B cell (primary cell): ENCODE measurements around the gene ADA. TPM values are rescaled to one million over a fixed set of nuclear protein-coding genes. Genes with fewer than 3 reads are reported as not detected.
A peak's percentile ranks its signal among the peaks of the same experiment; 100 is the strongest.

Experiments
- ATAC-seq: fragments of 200-7000 bp; cut with Tn5 transposase; one replicate; pipeline ENCODE4 v1.10.0; 2021; ENCODE audit warnings: low read depth, mild to moderate bottlenecking, moderate number of reproducible peaks, moderate library complexity
- CTCF ChIA-PET: fragments of 350-600 bp; sonication (Branson Sonifier 250); formaldehyde crosslinking; loops from one replicate; lab custom pipeline; 2021; ENCODE audit warnings: antibody characterized with exemption, inconsistent platforms; lab: Charles Lee
- POLR2A ChIA-PET: fragments of 350-600 bp; sonication (Branson Sonifier 250); formaldehyde crosslinking; loops from one replicate; lab custom pipeline; 2021; ENCODE audit warnings: antibody characterized with exemption; lab: Charles Lee
- DNase-seq: peaks from one replicate; pipeline ENCODE4 v3.0.0; 2013
- H2AFZ ChIP-seq: 2 replicates; pipeline ENCODE4 v1.6.1; 2012; ENCODE audit warnings: mild to moderate bottlenecking, low read depth, low read length; ENCODE audit not compliant: insufficient read depth, poor library complexity, severe bottlenecking
- H3K27ac ChIP-seq, 2 donors: 1 replicate in 1 of 2; 2 replicates in 1 of 2; pipeline ENCODE4 v1.5.1; 2012 to 2013; ENCODE audit warnings: low read length in 2 of 2, mild to moderate bottlenecking in 2 of 2, moderate library complexity in 1 of 2
- H3K27me3 ChIP-seq, 4 experiments: fragments of 200-600 bp in 1 of 4; sonication (generic) in 1 of 4; replicated peaks in 1 of 4; 1 replicate in 2 of 4; 2 replicates in 2 of 4; pipeline versions ENCODE4 v1.6.1 to v1.7.0; 2013 to 2016; ENCODE audit warnings: low read length in 3 of 4, mild to moderate bottlenecking in 2 of 4, mixed read lengths in 1 of 4, moderate library complexity in 1 of 4; ENCODE audit not compliant: insufficient read depth in 4 of 4, control insufficient read depth in 3 of 4; ENCODE audit errors: control extremely low read depth in 1 of 4
- H3K36me3 ChIP-seq, 2 experiments: replicated peaks in 1 of 2; 1 replicate in 1 of 2; 2 replicates in 1 of 2; pipeline versions ENCODE4 v1.6.1 to v1.7.1; 2013; ENCODE audit warnings: low read length in 1 of 2; ENCODE audit not compliant: insufficient read depth in 2 of 2, control insufficient read depth in 1 of 2; ENCODE audit errors: control extremely low read depth in 1 of 2, extremely low read depth in 1 of 2
- H3K4me1 ChIP-seq, 2 donors: fragments of 200-600 bp in 1 of 2; sonication (generic) in 1 of 2; 1 replicate in 1 of 2; 2 replicates in 1 of 2; pipeline versions ENCODE4 v1.5.1 to v1.6.1; 2013 to 2017; ENCODE audit warnings: low read length in 2 of 2; ENCODE audit not compliant: control insufficient read depth in 2 of 2, insufficient read depth in 2 of 2
- H3K4me2 ChIP-seq: replicated peaks from 2 replicates; pipeline ENCODE3; 2012; ENCODE audit warnings: mild to moderate bottlenecking, low read depth, low read length; ENCODE audit not compliant: poor library complexity, severe bottlenecking
- H3K4me3 ChIP-seq, 5 experiments: fragments of 200-600 bp in 1 of 5; sonication (generic) in 1 of 5; 1 replicate in 3 of 5; 2 replicates in 2 of 5; pipeline versions ENCODE4 v1.5.1 to v1.7.0; 2011 to 2016; ENCODE audit warnings: low read length in 4 of 5, mild to moderate bottlenecking in 4 of 5, low read depth in 2 of 5, control low read depth in 1 of 5, moderate library complexity in 1 of 5; ENCODE audit not compliant: insufficient read depth in 1 of 5; ENCODE audit errors: control extremely low read depth in 1 of 5, extremely low read depth in 1 of 5
- H3K79me2 ChIP-seq: fragments of 200-600 bp; sonication (generic); one replicate; pipeline ENCODE4 v1.6.0; 2016; ENCODE audit warnings: low read length; ENCODE audit not compliant: control insufficient read depth, insufficient read depth
- H3K9ac ChIP-seq: fragments of 200-600 bp; sonication (generic); 2 replicates; pipeline ENCODE4 v1.6.1; 2017; ENCODE audit warnings: mild to moderate bottlenecking, low read length, moderate library complexity
- H3K9me3 ChIP-seq, 3 donors: one replicate each; pipeline versions ENCODE4 v1.6.1 to v1.7.1; 2013; ENCODE audit warnings: low read length in 2 of 3; ENCODE audit not compliant: control insufficient read depth in 2 of 3, insufficient read depth in 1 of 3; ENCODE audit errors: control extremely low read depth in 1 of 3
- H4K20me1 ChIP-seq: 2 replicates; pipeline ENCODE4 v1.6.0; 2012; ENCODE audit warnings: mild to moderate bottlenecking, low read length; ENCODE audit not compliant: insufficient read depth, control insufficient read depth, poor library complexity, severe bottlenecking
- H3K27ac Mint-ChIP-seq: one replicate; pipeline ENCODE4 v1.8.0; 2021; ENCODE audit warnings: mixed read lengths
- H3K27me3 Mint-ChIP-seq: one replicate; pipeline ENCODE4 v1.8.0; 2021; ENCODE audit warnings: mixed read lengths
- H3K4me1 Mint-ChIP-seq: one replicate; pipeline ENCODE4 v1.8.0; 2021; ENCODE audit warnings: mixed read lengths
- H3K4me3 Mint-ChIP-seq: one replicate; pipeline ENCODE4 v1.8.0; 2021; ENCODE audit warnings: mixed read lengths
- H3K9me3 Mint-ChIP-seq: one replicate; pipeline ENCODE4 v1.8.0; 2022; ENCODE audit warnings: mixed read lengths; ENCODE audit not compliant: insufficient read depth
- EZH2 ChIP-seq: IDR thresholded peaks from 2 replicates; pipeline ENCODE4 v1.6.1; 2012; ENCODE audit warnings: borderline replicate concordance, low read depth, mild to moderate bottlenecking, moderate library complexity, low read length; ENCODE audit not compliant: insufficient read depth, poor library complexity, severe bottlenecking
- WGBS: methylation state at CpG from one replicate; pipeline ENCODE4 v1.1.5; 2013; ENCODE audit warnings: missing lambda C conversion rate; ENCODE audit not compliant: insufficient coverage; 5-methylcytosine and 5-hydroxymethylcytosine counted together
- intact Hi-C: fragments of 100-400 bp; cut with micrococcal nuclease; formaldehyde crosslinking; loops from one replicate; pipeline ENCODE4 v1.10.0; 2022
- polyA plus RNA-seq: library from polyadenylated mRNA; depleted of rRNA; stranded (reverse); fragments of >200 nt; gene quantifications from 2 replicates; pipeline ENCODE4 v1.2.3, GENCODE V29; 2012
- total RNA-seq, 2 donors: library from RNA; stranded (reverse); fragments of 120-200 nt in 1 of 2; gene quantifications; 1 replicate in 1 of 2; 2 replicates in 1 of 2; pipeline versions ENCODE4 v1.2.3 to v1.2.4, GENCODE V29; 2013 to 2022
- TF ChIP-seq, protein P1 (sequence below): fragments of 200-600 bp; IDR thresholded peaks from one replicate; pipeline ENCODE4 v1.8.0; 2022; ENCODE audit warnings: antibody characterized with exemption, mild to moderate bottlenecking

The ADA gene
- total and polyA plus RNA-seq, 2 donors (not counting 1 experiment from before 2014, with no cell fraction given), result 10.0 to 34.2 TPM

DNA sequence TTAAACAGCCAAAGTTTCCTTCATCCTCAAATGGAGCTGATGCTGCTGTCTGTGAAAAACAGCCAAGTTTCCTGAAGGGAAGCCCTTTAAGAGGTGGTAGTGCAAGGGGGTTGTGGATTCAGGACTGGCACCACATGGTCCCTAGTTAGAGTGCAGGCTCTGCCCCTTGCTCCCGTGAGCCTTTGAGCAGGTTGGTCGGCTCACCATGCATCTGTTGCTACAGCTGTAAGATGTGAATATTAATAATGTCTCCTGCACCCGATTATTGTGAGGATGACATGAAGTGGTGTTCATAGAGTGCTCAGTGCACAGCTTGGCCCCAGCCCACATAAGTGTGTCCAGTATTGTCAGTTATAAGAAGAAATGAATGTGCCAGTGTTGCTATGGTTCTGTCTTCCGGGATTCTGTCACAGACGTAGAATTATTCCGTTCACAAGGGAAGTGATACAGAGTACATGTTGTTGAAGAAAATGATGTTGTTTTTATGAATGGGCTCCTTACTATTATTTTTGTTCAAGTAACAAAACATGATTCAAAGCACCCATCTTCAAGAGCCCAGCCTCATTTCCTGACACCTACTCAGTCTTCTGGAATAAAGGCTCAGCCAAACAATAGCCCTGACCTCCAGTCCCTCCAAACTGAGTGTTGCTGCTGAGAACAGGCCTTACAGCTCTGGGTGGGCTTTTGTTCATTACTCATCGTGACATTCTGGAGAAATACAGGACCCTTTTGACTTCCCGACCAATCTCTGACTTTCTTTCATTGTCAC lies 72.0 kb downstream of the ADA start:
- DNase-seq (peak; percentile 38), ATAC-seq (peak; percentile 35)
- Histone ChIP-seq H3K4me3 (peak overlapping the region in 1 of 5 experiments; percentile 28), H3K9ac (peak overlapping the region; percentile 32), H3K79me2 (peaks cover 79% of the 10 kb centered on the region), H3K27me3 (no peaks in the 10 kb centered on the region), H2AFZ (peak overlapping the region; percentile 73), H3K9me3 (no peaks in the 10 kb centered on the region), H3K4me2 (peak overlapping the region; percentile 74), H4K20me1 (no peaks in the 10 kb centered on the region), H3K27ac (peak overlapping the region; percentile 85 to 89), H3K4me1 (peaks cover 54 to 66% of the 10 kb centered on the region in 2 donors), H3K36me3 (no peaks in the 10 kb centered on the region)
- ChIA-PET CTCF (interaction anchor here (0.7 to 24.0 kb wide), 6 partner anchors 12 to 784 kb away, joined by 3 to 772 read pairs (median 4); no protein-coding TSS in a partner anchor), POLR2A (interaction anchor here (1.0 to 4.4 kb wide), 2 partner anchors 7 to 24 kb away, joined by 3 to 29 read pairs; no protein-coding TSS in a partner anchor)
- Mint-ChIP-seq H3K27ac (peak overlapping the region; percentile 91), H3K9me3 (no peaks in the 10 kb centered on the region), H3K27me3 (no peaks in the 10 kb centered on the region), H3K4me3 (peak overlapping the region; percentile 92), H3K4me1 (peaks cover 70% of the 10 kb centered on the region)
- no peak for TF ChIP-seq EZH2
- TF ChIP-seq, protein P1, sequence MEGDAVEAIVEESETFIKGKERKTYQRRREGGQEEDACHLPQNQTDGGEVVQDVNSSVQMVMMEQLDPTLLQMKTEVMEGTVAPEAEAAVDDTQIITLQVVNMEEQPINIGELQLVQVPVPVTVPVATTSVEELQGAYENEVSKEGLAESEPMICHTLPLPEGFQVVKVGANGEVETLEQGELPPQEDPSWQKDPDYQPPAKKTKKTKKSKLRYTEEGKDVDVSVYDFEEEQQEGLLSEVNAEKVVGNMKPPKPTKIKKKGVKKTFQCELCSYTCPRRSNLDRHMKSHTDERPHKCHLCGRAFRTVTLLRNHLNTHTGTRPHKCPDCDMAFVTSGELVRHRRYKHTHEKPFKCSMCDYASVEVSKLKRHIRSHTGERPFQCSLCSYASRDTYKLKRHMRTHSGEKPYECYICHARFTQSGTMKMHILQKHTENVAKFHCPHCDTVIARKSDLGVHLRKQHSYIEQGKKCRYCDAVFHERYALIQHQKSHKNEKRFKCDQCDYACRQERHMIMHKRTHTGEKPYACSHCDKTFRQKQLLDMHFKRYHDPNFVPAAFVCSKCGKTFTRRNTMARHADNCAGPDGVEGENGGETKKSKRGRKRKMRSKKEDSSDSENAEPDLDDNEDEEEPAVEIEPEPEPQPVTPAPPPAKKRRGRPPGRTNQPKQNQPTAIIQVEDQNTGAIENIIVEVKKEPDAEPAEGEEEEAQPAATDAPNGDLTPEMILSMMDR, result no peak
- intact Hi-C loops, result loop anchor here (5.0 to 10.0 kb wide), 4 partner anchors 47 to 385 kb away; partner anchors contain the start of genes OSER1, STK4 and TOMM34
- 44% methylated on average over 3 of the region's 8 CpGs for WGBS
